Activated T-cell treated with anti-CD3 and anti-CD28 coated beads, Interleukin-2, amount 50 U/mL, for 24 hours (primary cell): ENCODE data around the gene TPI1.
"Not testable (repeated sequence)": the region's sequence is repeated elsewhere in the genome, so short reads cannot be mapped to it uniquely, and the experiment has no call there.

ENCODE experiments used
- DNase-seq: peaks from one replicate; pipeline ENCODE4 v3.0.0-alpha.2; 2020
- H3K27ac Mint-ChIP-seq: 2 replicates; pipeline ENCODE4 v1.8.0; 2020; ENCODE audit warnings: mild to moderate bottlenecking, mixed read lengths
- H3K27me3 Mint-ChIP-seq: 2 replicates; pipeline ENCODE4 v1.8.0; 2020; ENCODE audit warnings: mixed read lengths
- H3K36me3 Mint-ChIP-seq: 2 replicates; pipeline ENCODE4 v1.8.0; 2020; ENCODE audit warnings: low read depth, mixed read lengths
- H3K4me1 Mint-ChIP-seq: 2 replicates; pipeline ENCODE4 v1.8.0; 2020; ENCODE audit warnings: low read depth, mixed read lengths
- H3K4me3 Mint-ChIP-seq: 2 replicates; pipeline ENCODE4 v1.8.0; 2020; ENCODE audit warnings: mild to moderate bottlenecking, moderate library complexity, mixed read lengths
- H3K9me3 Mint-ChIP-seq: 2 replicates; pipeline ENCODE4 v1.8.0; 2020; ENCODE audit warnings: mixed read lengths

The TPI1 gene

GRCh38 chr12:6851153-6851920, 16.0 kb upstream of the TPI1 start, which contains the start of gene CDCA3:
Gene CDCA3, minus strand, starts transcription at chr12:6851286. Its CDS starts 334 bp downstream, at chr12:6850952.
- H3K4me3 Mint-ChIP-seq = peak within 1 kb of the TSS; percentile 89
- peaks cover 38% of the 10 kb centered on the region for H3K4me1 Mint-ChIP-seq
- peaks cover 78% of the 10 kb centered on the region for H3K36me3 Mint-ChIP-seq
- peak within 1 kb of the TSS; percentile 98 for H3K27ac Mint-ChIP-seq
- no peaks in the 10 kb centered on the region for H3K27me3 Mint-ChIP-seq
- peak; percentile 89 for DNase-seq
- no peaks in the 10 kb centered on the region for H3K9me3 Mint-ChIP-seq

GRCh38 chr12:6851921-6852650, 15.2 kb upstream of the TPI1 start, which contains the start of gene USP5:
Gene USP5, plus strand, starts transcription at chr12:6852150. Its CDS starts 30 bp downstream, at chr12:6852180.
- peak; percentile 97 for DNase-seq
- H3K36me3 Mint-ChIP-seq = peaks cover 78% of the 10 kb centered on the region
- H3K9me3 Mint-ChIP-seq = no peaks in the 10 kb centered on the region
- H3K27me3 Mint-ChIP-seq = no peaks in the 10 kb centered on the region
- peaks cover 38% of the 10 kb centered on the region for H3K4me1 Mint-ChIP-seq
- H3K27ac Mint-ChIP-seq = peak within 1 kb of the TSS; percentile 98
- peak within 1 kb of the TSS; percentile 89 for H3K4me3 Mint-ChIP-seq

- H3K9me3 Mint-ChIP-seq = no peaks in the 10 kb centered on the region
- peaks cover 38% of the 10 kb centered on the region for H3K4me1 Mint-ChIP-seq
- H3K4me3 Mint-ChIP-seq = peak overlapping the region; percentile 89
- peak; percentile 82 for DNase-seq
- H3K27me3 Mint-ChIP-seq = no peaks in the 10 kb centered on the region
- H3K36me3 Mint-ChIP-seq = peaks cover 79% of the 10 kb centered on the region
- H3K27ac Mint-ChIP-seq = peak overlapping the region; percentile 98
These were observed 14.5 kb upstream of the TPI1 start for GRCh38 chr12:6852651-6853354.

GRCh38 chr12:6853626-6854025, 13.7 kb upstream of the TPI1 start:
- no peak for DNase-seq
- Mint-ChIP-seq H3K4me3 (peak overlapping the region; percentile 89), H3K4me1 (peaks cover 38% of the 10 kb centered on the region), H3K36me3 (peaks cover 82% of the 10 kb centered on the region), H3K27ac (peak overlapping the region; percentile 98), H3K9me3 (no peaks in the 10 kb centered on the region), H3K27me3 (no peaks in the 10 kb centered on the region)

GRCh38 chr12:6854036-6854435, 13.3 kb upstream of the TPI1 start:
- Mint-ChIP-seq H3K9me3 (no peaks in the 10 kb centered on the region), H3K27me3 (no peaks in the 10 kb centered on the region), H3K36me3 (peaks cover 85% of the 10 kb centered on the region), H3K4me3 (peak overlapping the region; percentile 89), H3K4me1 (peaks cover 38% of the 10 kb centered on the region), H3K27ac (peak overlapping the region; percentile 98)
- DNase-seq = no peak

GRCh38 chr12:6855322-6855721, 12.0 kb upstream of the TPI1 start:
- H3K36me3 Mint-ChIP-seq = peaks cover 90% of the 10 kb centered on the region

GRCh38 chr12:6858799-6859198, 8.5 kb upstream of the TPI1 start:
- peaks cover 12% of the 10 kb centered on the region for H3K4me1 Mint-ChIP-seq
- no peaks in the 10 kb centered on the region for H3K9me3 Mint-ChIP-seq
- H3K4me3 Mint-ChIP-seq = no peak overlapping the region
- H3K27ac Mint-ChIP-seq = no peak overlapping the region
- H3K36me3 Mint-ChIP-seq = peaks cover 99% of the 10 kb centered on the region
- DNase-seq = no peak
- no peaks in the 10 kb centered on the region for H3K27me3 Mint-ChIP-seq

More at GRCh38 chr12:6855322-6855721, 12.0 kb upstream of the TPI1 start:
- Mint-ChIP-seq H3K9me3 (no peaks in the 10 kb centered on the region), H3K27me3 (no peaks in the 10 kb centered on the region), H3K4me3 (no peak overlapping the region), H3K4me1 (peaks cover 31% of the 10 kb centered on the region), H3K27ac (peak overlapping the region; percentile 98)
- DNase-seq = no peak

GRCh38 chr12:6860116-6860515, 7.2 kb upstream of the TPI1 start:
- Mint-ChIP-seq H3K9me3 (no peaks in the 10 kb centered on the region), H3K27ac (no peak overlapping the region), H3K4me1 (peaks cover 2% of the 10 kb centered on the region), H3K36me3 (peaks cover 99% of the 10 kb centered on the region), H3K27me3 (no peaks in the 10 kb centered on the region), H3K4me3 (no peak overlapping the region)
- no peak for DNase-seq

- DNase-seq = no peak
- Mint-ChIP-seq H3K4me3 (no peak overlapping the region), H3K27me3 (no peaks in the 10 kb centered on the region), H3K9me3 (no peaks in the 10 kb centered on the region), H3K4me1 (no peaks in the 10 kb centered on the region), H3K36me3 (peaks cover 99% of the 10 kb centered on the region), H3K27ac (no peak overlapping the region)
These were observed 6.4 kb upstream of the TPI1 start for GRCh38 chr12:6860942-6861341.

GRCh38 chr12:6861391-6861790, 5.9 kb upstream of the TPI1 start:
- H3K4me3 Mint-ChIP-seq = no peak overlapping the region
- no peaks in the 10 kb centered on the region for H3K9me3 Mint-ChIP-seq
- DNase-seq = no peak
- peaks cover 99% of the 10 kb centered on the region for H3K36me3 Mint-ChIP-seq
- H3K27ac Mint-ChIP-seq = no peak overlapping the region
- H3K27me3 Mint-ChIP-seq = no peaks in the 10 kb centered on the region
- H3K4me1 Mint-ChIP-seq = peaks cover under 1% of the 10 kb centered on the region

- Mint-ChIP-seq H3K27ac (no peak overlapping the region), H3K27me3 (no peaks in the 10 kb centered on the region), H3K9me3 (no peaks in the 10 kb centered on the region), H3K4me1 (peaks cover 8% of the 10 kb centered on the region), H3K4me3 (no peak overlapping the region), H3K36me3 (peaks cover 92% of the 10 kb centered on the region)
- DNase-seq = no peak
These were observed 4.3 kb upstream of the TPI1 start for GRCh38 chr12:6863033-6863432.

- Mint-ChIP-seq H3K4me3 (no peak overlapping the region), H3K27ac (no peak overlapping the region), H3K27me3 (no peaks in the 10 kb centered on the region)
These were observed 3.6 kb upstream of the TPI1 start for GRCh38 chr12:6863586-6864321.

GRCh38 chr12:6865307-6865706, 2.0 kb upstream of the TPI1 start:
- Mint-ChIP-seq H3K4me1 (peaks cover 28% of the 10 kb centered on the region), H3K27ac (peak overlapping the region; percentile 17), H3K36me3 (peaks cover 92% of the 10 kb centered on the region)
- not testable (repeated sequence) for H3K4me3 Mint-ChIP-seq, H3K27me3 Mint-ChIP-seq, DNase-seq, H3K9me3 Mint-ChIP-seq

More at GRCh38 chr12:6863586-6864321, 3.6 kb upstream of the TPI1 start:
- Mint-ChIP-seq H3K36me3 (peaks cover 92% of the 10 kb centered on the region), H3K4me1 (peaks cover 12% of the 10 kb centered on the region), H3K9me3 (no peaks in the 10 kb centered on the region)
- DNase-seq = no peak
